ENCODE data around the gene ATP12A.

The ATP12A gene

GRCh38 chr13:24664726-24665409 is 15.3 kb upstream of the ATP12A start:
- no peak overlapping the region for H3K9ac ChIP-seq (ENCODE audit: low read length)
- no peaks in the 10 kb centered on the region for H3K36me3 ChIP-seq (replicated peaks; ENCODE audit: insufficient read depth, low read length)
- H3K4me3 ChIP-seq (ENCODE audit: low read length): no peak overlapping the region
- H3K4me2 ChIP-seq (ENCODE audit: low read depth, low read length): no peak overlapping the region
- H3K9me2 ChIP-seq (replicated peaks; ENCODE audit: insufficient read depth, low read length): no peaks in the 10 kb centered on the region
- H3K79me2 ChIP-seq (ENCODE audit: low read length): no peaks in the 10 kb centered on the region
- H3K9me3 ChIP-seq (replicated peaks; ENCODE audit: insufficient read depth, low read length): no peaks in the 10 kb centered on the region
- no peaks in the 10 kb centered on the region for H3K27me3 ChIP-seq (replicated peaks; ENCODE audit: insufficient read depth, low read length)
- no peak overlapping the region for H3K27ac ChIP-seq (ENCODE audit: low read length)
- H3K4me1 ChIP-seq (ENCODE audit: low read length): no peaks in the 10 kb centered on the region
- no peaks in the 10 kb centered on the region for H4K20me1 ChIP-seq (ENCODE audit: insufficient read depth, low read length)
- DNase-seq: no peak
- H2AFZ ChIP-seq (ENCODE audit: low read length): no peak overlapping the region
- H3F3A ChIP-seq (ENCODE audit: insufficient read depth, low read length): no peaks in the 10 kb centered on the region
- TF ChIP-seq EZH2 (optimal IDR thresholded peaks at IDR 0.05; ENCODE audit: low read depth, low read length): no peak
- no peak for TF ChIP-seq EZH2phosphoT487 (IDR thresholded peaks at IDR 0.05; ENCODE audit: low read length)
- no peak for TF ChIP-seq CTCF (IDR thresholded peaks at IDR 0.05; ENCODE audit: low read length)

DNA sequence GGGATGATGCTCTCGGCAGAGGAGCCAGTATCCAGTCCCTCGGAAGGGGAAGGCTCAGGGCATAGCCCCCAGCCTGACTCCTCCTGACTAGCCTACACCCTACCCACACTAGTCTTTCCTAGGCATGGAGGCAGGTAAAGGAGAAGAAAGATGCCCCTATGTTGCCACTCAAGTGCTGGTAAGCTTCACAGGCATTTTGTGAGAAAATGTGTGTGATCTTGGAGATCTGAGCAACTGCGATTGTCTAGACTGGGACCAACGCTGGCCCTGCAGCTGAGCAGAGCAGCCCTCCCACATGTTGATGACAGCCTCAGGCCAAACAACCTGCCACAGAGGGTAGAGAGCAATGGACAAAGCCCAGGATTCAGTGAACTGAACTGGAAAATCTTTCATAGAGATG is 11.7 kb upstream of the ATP12A start:
- Histone ChIP-seq H3K4me2 (ENCODE audit: low read depth, low read length) (no peak overlapping the region), H3K27ac (ENCODE audit: low read length) (no peak overlapping the region), H3K9ac (ENCODE audit: low read length) (no peak overlapping the region), H3F3A (ENCODE audit: insufficient read depth, low read length) (no peaks in the 10 kb centered on the region), H4K20me1 (ENCODE audit: insufficient read depth, low read length) (no peaks in the 10 kb centered on the region), H3K79me2 (ENCODE audit: low read length) (no peaks in the 10 kb centered on the region), H3K4me1 (ENCODE audit: low read length) (no peaks in the 10 kb centered on the region), H3K9me2 (replicated peaks; ENCODE audit: insufficient read depth, low read length) (no peaks in the 10 kb centered on the region), H3K4me3 (ENCODE audit: low read length) (no peak overlapping the region), H3K27me3 (replicated peaks; ENCODE audit: insufficient read depth, low read length) (no peaks in the 10 kb centered on the region), H2AFZ (ENCODE audit: low read length) (no peak overlapping the region), H3K9me3 (replicated peaks; ENCODE audit: insufficient read depth, low read length) (no peaks in the 10 kb centered on the region), H3K36me3 (replicated peaks; ENCODE audit: insufficient read depth, low read length) (no peaks in the 10 kb centered on the region)
- TF ChIP-seq EZH2 (optimal IDR thresholded peaks at IDR 0.05; ENCODE audit: low read depth, low read length) (no peak), EZH2phosphoT487 (IDR thresholded peaks at IDR 0.05; ENCODE audit: low read length) (no peak), CTCF (IDR thresholded peaks at IDR 0.05; ENCODE audit: low read length) (no peak)
- DNase-seq: no peak

- no peak for DNase-seq
- H3K27ac ChIP-seq (ENCODE audit: low read length): no peak overlapping the region
- no peak overlapping the region for H3K9ac ChIP-seq (ENCODE audit: low read length)
- no peaks in the 10 kb centered on the region for H3K79me2 ChIP-seq (ENCODE audit: low read length)
- no peak overlapping the region for H2AFZ ChIP-seq (ENCODE audit: low read length)
- no peaks in the 10 kb centered on the region for H4K20me1 ChIP-seq (ENCODE audit: insufficient read depth, low read length)
- no peaks in the 10 kb centered on the region for H3K36me3 ChIP-seq (replicated peaks; ENCODE audit: insufficient read depth, low read length)
- H3F3A ChIP-seq (ENCODE audit: insufficient read depth, low read length): no peaks in the 10 kb centered on the region
- H3K4me1 ChIP-seq (ENCODE audit: low read length): no peaks in the 10 kb centered on the region
- no peaks in the 10 kb centered on the region for H3K9me3 ChIP-seq (replicated peaks; ENCODE audit: insufficient read depth, low read length)
- no peak overlapping the region for H3K4me2 ChIP-seq (ENCODE audit: low read depth, low read length)
- H3K27me3 ChIP-seq (replicated peaks; ENCODE audit: insufficient read depth, low read length): no peaks in the 10 kb centered on the region
- no peak overlapping the region for H3K4me3 ChIP-seq (ENCODE audit: low read length)
- TF ChIP-seq EZH2phosphoT487 (IDR thresholded peaks at IDR 0.05; ENCODE audit: low read length) (no peak), EZH2 (optimal IDR thresholded peaks at IDR 0.05; ENCODE audit: low read depth, low read length) (no peak), CTCF (IDR thresholded peaks at IDR 0.05; ENCODE audit: low read length) (no peak)
- no peaks in the 10 kb centered on the region for H3K9me2 ChIP-seq (replicated peaks; ENCODE audit: insufficient read depth, low read length)
Observed at GRCh38 chr13:24668955-24669582, 11.1 kb upstream of the ATP12A start.
